Kasumi-1 (cell line): Measurements from ENCODE around the gene ZNF445.
A peak's percentile ranks its signal among the peaks of the same experiment; 100 is the strongest.
"Not testable (repeated sequence)": the region's sequence is repeated elsewhere in the genome, so short reads cannot be mapped to it uniquely, and the experiment has no call there.

Experiments used
- DNase-seq, 2 experiments: peaks; one replicate each; lab custom pipeline; 2025; lab: John Stamatoyannopoulos, UW

Gene ZNF445

DNA sequence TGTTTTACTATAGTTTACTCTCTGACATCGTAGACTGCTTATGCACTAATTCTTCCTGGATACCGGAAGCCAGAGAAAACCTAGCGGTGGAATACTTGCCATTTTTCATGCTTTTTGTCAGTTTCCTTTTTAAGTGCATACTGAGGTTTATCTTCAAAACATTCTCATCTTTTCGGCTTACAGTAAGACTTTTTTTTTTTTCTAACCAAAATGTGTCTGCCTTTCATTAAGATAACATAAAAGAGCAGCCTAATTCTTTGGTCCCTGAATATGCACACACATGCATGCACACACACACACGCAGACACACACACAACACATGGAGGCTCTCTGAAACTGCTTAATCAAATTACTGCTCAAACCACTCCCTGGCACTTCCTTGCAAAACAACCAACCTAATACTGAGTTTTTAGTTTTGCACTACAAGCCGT, 1.3 kb downstream of the ZNF445 start:
- peak; percentile 40 to 53 for DNase-seq

DNA sequence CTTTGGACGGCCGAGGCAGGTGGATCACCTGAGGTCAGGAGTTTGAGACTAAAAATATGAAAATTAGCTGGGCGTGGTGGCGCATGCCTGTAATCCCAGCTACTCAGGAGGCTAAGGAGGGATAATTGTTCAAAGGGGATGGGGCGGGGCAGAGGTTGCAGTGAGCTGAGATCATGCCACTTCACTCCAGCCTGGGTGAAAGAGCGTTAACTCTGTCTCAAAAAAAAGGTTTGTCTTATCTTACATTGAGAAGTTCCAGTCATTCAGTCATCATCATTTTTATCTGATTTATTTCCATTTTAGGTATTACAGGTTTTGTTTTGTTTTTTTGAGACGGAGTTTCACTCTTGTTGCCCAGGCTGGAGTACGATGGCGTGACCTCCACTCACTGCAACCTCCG, 2.6 kb downstream of the ZNF445 start:
- not testable (repeated sequence) for DNase-seq

- DNase-seq = no peak
Observed at GRCh38 chr3:44470430-44470829, 7.0 kb downstream of the ZNF445 start.

DNA sequence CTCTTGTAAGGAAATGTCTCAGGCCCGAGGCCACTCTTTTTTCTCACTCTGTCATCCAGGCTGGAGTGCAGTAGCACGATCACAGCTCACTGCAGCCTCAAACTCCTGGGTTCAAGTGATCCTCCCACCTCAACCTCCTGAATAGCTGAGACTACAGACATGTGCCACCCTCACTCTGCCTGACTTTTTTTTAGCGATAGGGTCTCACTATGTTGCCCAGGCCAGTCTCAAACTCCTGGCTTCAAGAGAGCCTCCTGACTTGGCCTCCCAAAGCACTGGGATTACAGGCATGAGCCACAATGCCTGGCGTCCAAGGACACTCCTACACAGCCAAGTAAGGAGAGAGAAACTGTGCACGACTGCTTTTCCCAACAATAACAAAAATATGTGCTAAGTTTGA, 7.6 kb downstream of the ZNF445 start:
- DNase-seq = no peak

GRCh38 chr3:44468572-44469520, 8.6 kb downstream of the ZNF445 start:
- DNase-seq = no peak

- not testable (repeated sequence) for DNase-seq
Observed at GRCh38 chr3:44468099-44468537, 9.4 kb downstream of the ZNF445 start.

DNA sequence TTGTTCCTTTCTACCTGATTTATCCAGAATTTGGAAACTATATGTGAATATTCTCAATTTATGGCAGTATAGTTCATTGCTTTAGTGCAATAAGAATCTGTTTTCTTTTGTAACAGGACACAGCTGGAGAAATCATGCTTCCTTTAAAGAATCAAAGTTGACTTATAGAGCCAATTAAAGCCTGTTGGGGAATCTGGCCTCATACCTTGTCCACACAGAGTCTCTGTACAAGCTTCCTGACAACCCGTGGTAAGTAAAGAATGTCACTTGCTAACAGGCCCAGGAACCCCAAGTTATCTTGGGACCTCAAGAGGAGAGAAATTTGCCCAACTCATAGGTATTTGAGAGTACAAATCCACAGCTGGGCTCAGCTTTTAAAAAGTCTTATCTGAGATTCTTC, 10.2 kb downstream of the ZNF445 start:
- DNase-seq = no peak

GRCh38 chr3:44464920-44465319, 12.6 kb downstream of the ZNF445 start:
- not testable (repeated sequence) for DNase-seq

GRCh38 chr3:44464509-44464908, 13.0 kb downstream of the ZNF445 start:
- no peak for DNase-seq

DNA sequence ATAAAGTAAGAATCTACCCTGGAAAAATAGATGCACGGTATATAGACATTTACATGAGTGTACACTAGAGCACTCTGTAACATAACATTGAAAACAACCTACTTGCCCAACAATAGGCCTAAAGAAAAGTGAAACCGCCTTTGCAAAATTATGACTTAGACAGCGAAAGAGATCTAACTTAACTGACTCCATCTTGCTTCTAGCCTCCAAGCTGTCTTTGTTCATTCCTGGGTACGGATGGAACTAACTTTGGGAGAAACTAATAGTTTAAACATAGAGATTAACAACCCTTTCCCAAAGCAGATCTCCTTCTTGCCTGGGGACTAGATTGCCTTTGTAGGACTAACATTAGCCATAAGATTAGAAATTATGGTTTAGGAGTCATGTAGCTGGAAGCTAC, 17.4 kb downstream of the ZNF445 start:
- DNase-seq = not testable (repeated sequence)

DNA sequence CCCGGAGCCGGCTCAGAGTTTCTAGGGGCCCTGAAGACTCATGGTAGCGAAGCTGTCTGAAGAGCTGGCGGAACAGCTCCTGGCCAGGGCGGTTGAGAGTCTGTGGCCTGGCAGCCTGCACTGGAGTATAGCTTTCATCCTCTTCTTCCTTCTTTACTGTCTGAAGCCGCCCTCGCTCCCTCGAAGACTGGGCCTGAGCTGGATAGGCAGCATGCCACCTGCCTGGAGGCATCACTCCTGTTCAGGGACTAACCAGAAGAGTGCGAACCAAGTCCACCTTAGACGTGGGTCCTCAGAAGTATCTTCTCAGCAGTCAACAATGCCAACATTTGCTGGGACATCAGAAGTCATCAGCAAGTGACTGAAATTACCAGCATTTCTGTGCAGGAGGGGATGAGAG, 22.2 kb downstream of the ZNF445 start:
- no peak for DNase-seq

- DNase-seq = no peak
Observed at GRCh38 chr3:44454258-44454657, 23.2 kb downstream of the ZNF445 start.

- DNase-seq = no peak
Observed at GRCh38 chr3:44451441-44451840, 26.0 kb downstream of the ZNF445 start.

GRCh38 chr3:44446929-44447328, 30.5 kb downstream of the ZNF445 start:
- DNase-seq = no peak

DNA sequence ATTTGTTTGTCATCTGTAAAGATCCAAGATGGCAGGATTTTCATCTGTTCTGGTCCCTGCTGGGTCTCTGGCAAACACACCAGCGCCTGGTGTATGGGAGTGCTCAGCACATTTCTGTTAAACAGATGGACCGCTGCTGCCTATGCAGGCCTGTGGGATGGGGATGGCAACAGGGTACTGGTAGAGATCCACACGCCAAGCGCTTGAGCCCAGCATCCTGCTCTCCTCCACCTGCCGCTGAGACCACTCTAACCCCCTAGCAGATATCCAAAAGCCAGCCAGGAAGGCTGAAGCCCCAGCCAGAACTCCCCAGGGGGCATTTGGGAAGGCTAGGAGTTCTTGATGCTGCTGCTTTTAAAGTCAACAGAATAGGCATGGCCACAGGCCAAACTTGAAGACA, 31.7 kb downstream of the ZNF445 start:
- DNase-seq = no peak

DNA sequence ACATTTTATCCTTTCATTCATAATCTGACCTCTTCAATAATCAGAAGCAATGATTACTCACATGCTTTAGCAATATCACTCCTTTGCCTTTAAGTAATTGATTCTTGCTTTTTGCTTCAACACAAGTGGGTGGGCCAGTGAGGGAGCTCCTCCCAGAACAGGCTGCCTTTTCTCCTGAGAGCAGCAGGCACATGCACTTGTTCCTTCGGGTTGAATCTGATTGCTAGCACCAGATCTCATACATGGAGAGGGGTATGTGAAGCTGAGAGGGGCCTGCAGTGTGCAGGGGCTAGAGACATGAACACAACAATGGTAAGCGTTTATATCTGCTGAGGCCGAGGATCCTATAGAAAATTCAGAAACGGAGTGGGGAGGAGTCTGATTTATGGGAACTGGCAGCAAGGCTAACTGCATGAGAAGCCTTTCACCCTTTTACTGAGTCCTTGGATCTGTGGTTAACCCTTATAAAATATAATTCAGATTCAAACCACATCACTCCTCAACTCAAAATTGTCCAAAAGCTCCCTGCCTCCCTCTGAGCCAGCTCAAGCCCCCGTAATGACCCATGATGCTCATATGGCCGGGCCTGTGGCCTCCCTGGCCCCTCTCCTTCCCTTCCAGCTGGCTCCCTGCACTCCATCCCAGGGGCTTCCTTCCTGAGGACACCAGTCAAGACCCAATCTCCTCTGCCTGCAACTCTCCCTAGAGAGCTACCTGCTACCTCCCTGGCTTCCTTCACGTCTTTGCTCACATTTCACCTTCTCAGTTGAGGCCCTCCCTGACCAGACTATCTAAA, 32.4 kb downstream of the ZNF445 start:
- no peak for DNase-seq

- DNase-seq = no peak
Observed at GRCh38 chr3:44444437-44444836, 33.0 kb downstream of the ZNF445 start.

DNA sequence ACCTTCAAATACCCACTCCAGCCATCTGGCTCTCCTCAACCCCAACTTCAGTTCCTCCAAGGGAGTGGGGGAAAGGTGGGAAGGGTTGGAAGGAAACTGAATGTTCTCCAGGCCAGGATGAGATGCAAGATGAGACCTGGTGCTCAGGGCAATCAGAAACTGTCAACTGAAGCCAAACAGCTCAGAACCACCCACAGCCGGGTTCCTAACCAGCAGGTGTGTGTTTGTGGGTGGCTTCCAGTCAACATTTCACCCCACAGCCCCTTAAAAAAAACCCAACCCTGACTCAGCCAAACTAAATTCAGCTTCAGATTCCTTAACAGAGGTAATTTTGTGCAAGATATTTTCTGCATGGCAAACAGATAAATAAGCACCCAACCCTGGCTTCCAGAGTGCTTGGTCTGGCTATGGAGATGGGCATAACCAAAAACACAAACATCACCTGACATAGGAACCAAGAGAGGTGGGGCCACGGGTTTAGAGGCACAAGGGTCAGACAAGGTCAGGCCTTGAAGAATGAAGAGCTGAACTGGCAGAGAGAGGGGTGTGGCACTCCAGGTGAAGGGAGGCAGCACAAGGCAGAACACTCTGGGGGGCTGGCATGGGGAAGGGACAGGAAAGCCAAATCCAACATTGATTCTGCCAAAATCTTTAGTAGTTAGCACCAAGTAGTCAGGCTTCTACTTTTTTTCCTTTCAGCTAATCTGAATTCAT, 34.7 kb downstream of the ZNF445 start:
- no peak for DNase-seq

- DNase-seq = peak; percentile 99 to 100
Observed at GRCh38 chr3:44439499-44440295, 37.8 kb downstream of the ZNF445 start.

DNA sequence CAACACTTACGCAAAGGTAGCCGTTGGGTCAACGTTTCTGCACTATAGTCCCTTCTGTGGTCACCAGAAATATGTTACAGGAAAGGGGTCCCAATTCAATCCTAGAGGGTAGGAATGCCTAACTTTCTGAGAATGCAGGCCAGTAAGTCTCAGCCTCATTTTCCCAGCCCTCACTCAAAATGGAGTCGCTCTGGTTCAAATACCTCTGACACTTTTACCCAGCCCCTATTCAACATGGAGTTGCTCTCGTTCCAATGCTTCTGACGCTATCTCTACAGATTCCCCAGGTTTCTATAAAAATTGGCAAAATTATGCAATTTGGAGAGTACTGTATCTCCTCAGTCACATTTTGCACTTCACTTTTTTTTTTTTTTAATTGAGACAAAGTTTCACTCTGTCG, 39.7 kb downstream of the ZNF445 start:
- DNase-seq = no peak

DNA sequence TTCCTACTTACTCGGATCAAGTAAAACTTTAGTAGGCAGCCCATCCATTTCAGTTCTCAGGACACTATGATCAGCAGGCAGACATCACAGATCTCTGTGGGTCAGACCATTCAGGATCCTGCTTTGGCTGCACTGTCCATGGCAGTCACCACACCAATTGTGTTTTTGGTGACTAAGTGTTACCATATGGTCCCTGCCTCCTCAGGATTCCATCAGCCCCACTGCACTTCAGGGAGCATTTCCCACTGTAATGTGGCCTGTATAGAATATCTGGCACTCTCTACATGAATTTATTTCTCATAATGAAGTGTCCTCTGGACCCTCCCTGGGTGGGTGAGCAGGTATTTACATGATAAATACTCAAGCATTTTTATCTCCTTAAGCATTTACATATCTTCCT, 41.3 kb downstream of the ZNF445 start:
- DNase-seq = no peak
